GM12878 (cell line): ENCODE results near the gene SACS. TPM values are rescaled to one million over a fixed set of nuclear protein-coding genes. Genes with fewer than 3 reads are reported as not detected.
A peak's percentile ranks its signal among the peaks of the same experiment; 100 is the strongest.

Experiments used
- ATF2 ChIP-seq: IDR thresholded peaks from 2 replicates; pipeline ENCODE4 v1.6.1; 2012; ENCODE audit warnings: low read length, inconsistent platforms
- ATF7 ChIP-seq: fragments of 450-650 bp; IDR thresholded peaks from 2 replicates; pipeline ENCODE4 v1.6.1; 2016; ENCODE audit warnings: low read depth, mild to moderate bottlenecking
- BCL11A ChIP-seq: IDR thresholded peaks from 2 replicates; pipeline ENCODE4 v1.6.1; 2011; ENCODE audit warnings: low read depth, low read length
- CEBPB ChIP-seq, 2 experiments: fragments of 150-350 bp in 1 of 2; IDR thresholded peaks; 2 replicates each; pipeline ENCODE4 v1.6.1; 2012 to 2014; ENCODE audit warnings: low read depth in 2 of 2, low read length in 2 of 2, borderline replicate concordance in 1 of 2, inconsistent platforms in 1 of 2
- CTCF ChIP-seq, 3 experiments: IDR thresholded peaks in 2 of 3; conservative IDR thresholded peaks in 1 of 3; 2 replicates each; pipeline ENCODE4 v1.5.1; 2011; ENCODE audit warnings: low read depth in 3 of 3, low read length in 3 of 3, mild to moderate bottlenecking in 3 of 3, control low read depth in 2 of 3, moderate library complexity in 2 of 3, inconsistent platforms in 1 of 3, mixed read lengths in 1 of 3; ENCODE audit not compliant: control insufficient read depth in 2 of 3, insufficient read depth in 1 of 3; ENCODE audit errors: extremely low read depth in 1 of 3
- EED ChIP-seq: sonication (generic); IDR thresholded peaks from 2 replicates; pipeline ENCODE4 v1.6.1; 2016; ENCODE audit warnings: antibody characterized with exemption, low read depth
- ESRRA ChIP-seq: IDR thresholded peaks from 2 replicates; pipeline ENCODE4 v1.6.1; 2012; ENCODE audit warnings: mild to moderate bottlenecking, low read length, improper control_type of control experiment
- FOXM1 ChIP-seq: IDR thresholded peaks from 2 replicates; pipeline ENCODE4 v1.6.1; 2012; ENCODE audit warnings: low read depth, mild to moderate bottlenecking, inconsistent platforms, low read length, moderate library complexity
- GABPA ChIP-seq: IDR thresholded peaks from 2 replicates; pipeline ENCODE4 v1.6.1; 2014; ENCODE audit warnings: antibody characterized with exemption, low read depth, mild to moderate bottlenecking, inconsistent platforms
- JUNB ChIP-seq: IDR thresholded peaks from 2 replicates; pipeline ENCODE4 v1.6.1; 2016; ENCODE audit warnings: antibody characterized with exemption, mild to moderate bottlenecking
- KDM1A ChIP-seq: fragments of 200-600 bp; sonication (generic); IDR thresholded peaks from 2 replicates; pipeline ENCODE4 v1.6.1; 2016; ENCODE audit warnings: borderline replicate concordance
- MTA3 ChIP-seq: IDR thresholded peaks from 2 replicates; pipeline ENCODE4 v1.6.1; 2012; ENCODE audit warnings: low read length, inconsistent platforms, borderline replicate concordance
- MYB ChIP-seq: fragments of 150-350 bp; IDR thresholded peaks from 2 replicates; pipeline ENCODE4 v1.6.1; 2014; ENCODE audit warnings: mild to moderate bottlenecking, low read depth, low read length, borderline replicate concordance
- MYC ChIP-seq: IDR thresholded peaks from 2 replicates; pipeline ENCODE4 v1.6.1; 2011; ENCODE audit warnings: mild to moderate bottlenecking, low read length, moderate library complexity, inconsistent platforms; ENCODE audit not compliant: insufficient read depth, insufficient replicate concordance, insufficient read length, severe bottlenecking
- NBN ChIP-seq: fragments of 450-650 bp; IDR thresholded peaks from 2 replicates; pipeline ENCODE4 v1.6.1; 2016
- NFIC ChIP-seq: IDR thresholded peaks from 2 replicates; pipeline ENCODE4 v1.6.1; 2012; ENCODE audit warnings: low read depth, mild to moderate bottlenecking, inconsistent platforms, low read length, moderate library complexity
- NRF1 ChIP-seq: conservative IDR thresholded peaks from 2 replicates; pipeline ENCODE4 v1.6.1; 2011; ENCODE audit warnings: mild to moderate bottlenecking, low read depth, low read length, improper control_type of control experiment
- PAX5 ChIP-seq: IDR thresholded peaks from 2 replicates; pipeline ENCODE4 v1.6.1; 2011; ENCODE audit warnings: low read depth, low read length, borderline replicate concordance
- PAX8 ChIP-seq: fragments of 450-650 bp; IDR thresholded peaks from 2 replicates; pipeline ENCODE4 v1.6.1; 2017; ENCODE audit warnings: mild to moderate bottlenecking, moderate library complexity
- PBX3 ChIP-seq: IDR thresholded peaks from 2 replicates; pipeline ENCODE4 v1.6.1; 2011; ENCODE audit warnings: mild to moderate bottlenecking, low read depth, low read length, moderate library complexity; ENCODE audit not compliant: insufficient replicate concordance
- RBBP5 ChIP-seq: fragments of 200-600 bp; sonication (generic); conservative IDR thresholded peaks from 2 replicates; pipeline ENCODE4 v1.6.1; 2016
- RFX5 ChIP-seq: IDR thresholded peaks from 2 replicates; pipeline ENCODE4 v1.6.1; 2011; ENCODE audit warnings: low read depth, low read length, improper control_type of control experiment
- SMARCA5 ChIP-seq: fragments of 450-650 bp; IDR thresholded peaks from 2 replicates; pipeline ENCODE4 v1.6.1; 2017; ENCODE audit warnings: mild to moderate bottlenecking
- SP1 ChIP-seq: IDR thresholded peaks from one replicate; pipeline ENCODE4 v1.6.1; 2011; ENCODE audit warnings: low read depth, low read length
- SREBF2 ChIP-seq: IDR thresholded peaks from 2 replicates; pipeline ENCODE4 v1.6.1; 2012; ENCODE audit warnings: mild to moderate bottlenecking, low read length
- TARDBP ChIP-seq: IDR thresholded peaks from 2 replicates; pipeline ENCODE4 v1.6.1; 2016; ENCODE audit warnings: borderline replicate concordance
- TCF12 ChIP-seq: IDR thresholded peaks from 2 replicates; pipeline ENCODE4 v1.6.1; 2011; ENCODE audit warnings: low read depth, mild to moderate bottlenecking, low read length
- ZBTB33 ChIP-seq: fragments of 450-650 bp; IDR thresholded peaks from 2 replicates; pipeline ENCODE4 v1.6.1; 2017; ENCODE audit warnings: mild to moderate bottlenecking
- polyA plus RNA-seq, 11 experiments: library from polyadenylated mRNA; depleted of rRNA in 4 of 11; unstranded in 6 of 11; stranded (reverse) in 5 of 11; fragments of >200 nt; fragmentation: Nextera tagmentation in 4 of 11; fragmentation: Illumina TruSeq in 1 of 11; extraction: Ambion mirVana in 4 of 11; extraction: Trizol in 1 of 11; gene quantifications; 1 replicate in 1 of 11; 2 replicates in 10 of 11; pipeline versions ENCODE4 v1.2.1 to v1.2.3, GENCODE V29; 2011 to 2016; ENCODE audit warnings: inconsistent platforms in 2 of 11, missing spikeins in 2 of 11, low read depth in 1 of 11
- total RNA-seq, 4 experiments: library from RNA; depleted of rRNA in 3 of 4; stranded (reverse); fragments of >200 nt in 3 of 4; fragmentation: Illumina TruSeq in 1 of 4; extraction: Trizol in 1 of 4; gene quantifications; 2 replicates each; pipeline versions ENCODE4 v1.2.1 to v1.2.3, GENCODE V29; 2013 to 2021

SACS gene
- total and polyA plus RNA-seq, 10 of the 15 experiments (the other 5 are each of a cell fraction or from before 2014, with no cell fraction given), result 9.9 to 74.9 (median 22.1) TPM

GRCh38 chr13:23386533-23386932 lies 47.0 kb downstream of the SACS start (continued):
- TF ChIP-seq GABPA (no peak), MYC (no peak), FOXM1 (peak; percentile 53; the same call in 1 of the 2 replicates), CEBPB (IDR thresholded peaks at IDR 0.05; ENCODE audit: borderline replicate concordance in 1 of 2, low read depth in 2 of 2, low read length in 2 of 2) (no peak), RBBP5 (no peak), ATF7 (no peak), JUNB (peak; percentile 87), RFX5 (no peak), NBN (no peak), PBX3 (no peak), TARDBP (no peak), SP1 (no peak), MTA3 (no peak), EED (peak; percentile 63; the same call in 1 of the 2 replicates), SMARCA5 (no peak), ATF2 (no peak), TCF12 (no peak), SREBF2 (no peak), CTCF (IDR thresholded peaks at IDR 0.05 in 2 of 3, conservative IDR thresholded peaks at IDR 0.05 in 1 of 3; ENCODE audit: control insufficient read depth in 2 of 3, extremely low read depth in 1 of 3, insufficient read depth in 1 of 3, low read depth in 3 of 3, low read length in 3 of 3) (no peak), NFIC (peak; percentile 71), BCL11A (no peak), KDM1A (no peak), PAX8 (no peak), MYB (no peak), ZBTB33 (no peak), ESRRA (no peak), PAX5 (no peak), NRF1 (no peak)
